KOPT-K1 (cell line): ENCODE results near the gene SIRPB2.

Source experiments
- H3K27ac ChIP-seq: fragments of 200-600 bp; sonication (generic); 2 replicates; pipeline ENCODE4 v1.5.1; 2016; ENCODE audit warnings: antibody characterized with exemption, mild to moderate bottlenecking, low read depth, low read length; ENCODE audit not compliant: poor library complexity, severe bottlenecking
- H3K36me3 ChIP-seq: fragments of 200-600 bp; sonication (generic); 2 replicates; pipeline ENCODE4 v1.5.1; 2017; ENCODE audit warnings: antibody characterized with exemption, mild to moderate bottlenecking, low read length, moderate library complexity; ENCODE audit not compliant: insufficient read depth
- H3K9me3 ChIP-seq: fragments of 200-600 bp; sonication (generic); 2 replicates; pipeline ENCODE4 v1.5.1; 2017; ENCODE audit warnings: antibody characterized with exemption, low read length, mild to moderate bottlenecking; ENCODE audit not compliant: insufficient read depth, poor library complexity, severe bottlenecking

SIRPB2 gene

GRCh38 chr20:1491281-1491840 lies at the start of gene SIRPB2:
Gene SIRPB2, minus strand, starts transcription at chr20:1491420. Its CDS starts 61 bp downstream, at chr20:1491359.
- Histone ChIP-seq H3K27ac (no peak within 1 kb of the TSS), H3K36me3 (no peaks in the 10 kb centered on the region), H3K9me3 (no peaks in the 10 kb centered on the region)

- no peaks in the 10 kb centered on the region for H3K9me3 ChIP-seq
- no peak overlapping the region for H3K27ac ChIP-seq
Observed at GRCh38 chr20:1539816-1540419, 48.7 kb upstream of the SIRPB2 start.

GRCh38 chr20:1538655-1539054 lies 47.4 kb upstream of the SIRPB2 start:
- H3K27ac ChIP-seq = no peak overlapping the region
- no peaks in the 10 kb centered on the region for H3K36me3 ChIP-seq
- no peaks in the 10 kb centered on the region for H3K9me3 ChIP-seq

More at GRCh38 chr20:1539816-1540419, 48.7 kb upstream of the SIRPB2 start:
- H3K36me3 ChIP-seq = no peaks in the 10 kb centered on the region

GRCh38 chr20:1537731-1538058 lies 46.5 kb upstream of the SIRPB2 start:
- H3K9me3 ChIP-seq = no peaks in the 10 kb centered on the region
- no peak overlapping the region for H3K27ac ChIP-seq
- H3K36me3 ChIP-seq = no peaks in the 10 kb centered on the region

- no peaks in the 10 kb centered on the region for H3K36me3 ChIP-seq
- H3K9me3 ChIP-seq = no peaks in the 10 kb centered on the region
- H3K27ac ChIP-seq = no peak overlapping the region
Observed at GRCh38 chr20:1536893-1537730, 45.9 kb upstream of the SIRPB2 start.

- no peaks in the 10 kb centered on the region for H3K9me3 ChIP-seq
- H3K36me3 ChIP-seq = no peaks in the 10 kb centered on the region
- H3K27ac ChIP-seq = no peak overlapping the region
Observed at GRCh38 chr20:1535420-1536175, 44.4 kb upstream of the SIRPB2 start.

- no peak overlapping the region for H3K27ac ChIP-seq
- no peaks in the 10 kb centered on the region for H3K9me3 ChIP-seq
- H3K36me3 ChIP-seq = no peaks in the 10 kb centered on the region
Observed at GRCh38 chr20:1534526-1534925, 43.3 kb upstream of the SIRPB2 start.

- no peaks in the 10 kb centered on the region for H3K36me3 ChIP-seq
- H3K9me3 ChIP-seq = peaks cover 3% of the 10 kb centered on the region
- no peak overlapping the region for H3K27ac ChIP-seq
Observed at GRCh38 chr20:1533059-1533458, 41.8 kb upstream of the SIRPB2 start.

- Histone ChIP-seq H3K27ac (no peak overlapping the region), H3K9me3 (peaks cover 12% of the 10 kb centered on the region), H3K36me3 (no peaks in the 10 kb centered on the region)
Observed at GRCh38 chr20:1528811-1529210, 37.6 kb upstream of the SIRPB2 start.

GRCh38 chr20:1527923-1528322 lies 36.7 kb upstream of the SIRPB2 start:
- no peak overlapping the region for H3K27ac ChIP-seq
- peaks cover 12% of the 10 kb centered on the region for H3K9me3 ChIP-seq
- no peaks in the 10 kb centered on the region for H3K36me3 ChIP-seq

GRCh38 chr20:1526896-1527295 lies 35.7 kb upstream of the SIRPB2 start:
- peaks cover 12% of the 10 kb centered on the region for H3K9me3 ChIP-seq
- H3K27ac ChIP-seq = no peak overlapping the region
- H3K36me3 ChIP-seq = no peaks in the 10 kb centered on the region

- Histone ChIP-seq H3K9me3 (peaks cover 12% of the 10 kb centered on the region), H3K36me3 (no peaks in the 10 kb centered on the region), H3K27ac (no peak overlapping the region)
Observed at GRCh38 chr20:1526310-1526709, 35.1 kb upstream of the SIRPB2 start.

GRCh38 chr20:1524004-1524403 lies 32.8 kb upstream of the SIRPB2 start:
- Histone ChIP-seq H3K27ac (no peak overlapping the region), H3K36me3 (no peaks in the 10 kb centered on the region), H3K9me3 (peaks cover 12% of the 10 kb centered on the region)

- no peaks in the 10 kb centered on the region for H3K36me3 ChIP-seq
- peaks cover 8% of the 10 kb centered on the region for H3K9me3 ChIP-seq
- no peak overlapping the region for H3K27ac ChIP-seq
Observed at GRCh38 chr20:1517010-1517409, 25.8 kb upstream of the SIRPB2 start.

GRCh38 chr20:1513801-1514200 lies 22.6 kb upstream of the SIRPB2 start:
- Histone ChIP-seq H3K9me3 (peaks cover 8% of the 10 kb centered on the region), H3K36me3 (no peaks in the 10 kb centered on the region), H3K27ac (no peak overlapping the region)
